Measurements from ENCODE around the gene EPDR1.

DNA sequence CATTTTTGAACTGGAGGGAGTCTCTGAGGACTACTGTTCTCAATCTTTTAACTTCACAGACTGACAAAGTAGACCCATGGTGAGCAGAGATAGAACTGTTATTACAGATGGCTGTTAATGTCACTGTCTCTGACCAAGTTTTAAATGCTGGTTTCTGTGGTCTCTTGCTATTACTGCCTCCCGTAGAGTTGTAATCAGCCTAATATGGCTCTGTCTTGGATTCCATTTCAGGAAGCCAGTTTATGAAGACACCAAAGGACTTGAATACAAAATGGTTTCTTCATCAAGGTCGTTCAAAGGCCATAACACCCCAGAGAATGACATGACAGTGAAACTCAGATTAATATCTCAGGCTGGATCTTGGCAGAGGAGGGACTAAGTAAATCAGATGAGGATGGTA is 7.7 kb upstream of the EPDR1 start:
- TF ChIP-seq, protein P1, sequence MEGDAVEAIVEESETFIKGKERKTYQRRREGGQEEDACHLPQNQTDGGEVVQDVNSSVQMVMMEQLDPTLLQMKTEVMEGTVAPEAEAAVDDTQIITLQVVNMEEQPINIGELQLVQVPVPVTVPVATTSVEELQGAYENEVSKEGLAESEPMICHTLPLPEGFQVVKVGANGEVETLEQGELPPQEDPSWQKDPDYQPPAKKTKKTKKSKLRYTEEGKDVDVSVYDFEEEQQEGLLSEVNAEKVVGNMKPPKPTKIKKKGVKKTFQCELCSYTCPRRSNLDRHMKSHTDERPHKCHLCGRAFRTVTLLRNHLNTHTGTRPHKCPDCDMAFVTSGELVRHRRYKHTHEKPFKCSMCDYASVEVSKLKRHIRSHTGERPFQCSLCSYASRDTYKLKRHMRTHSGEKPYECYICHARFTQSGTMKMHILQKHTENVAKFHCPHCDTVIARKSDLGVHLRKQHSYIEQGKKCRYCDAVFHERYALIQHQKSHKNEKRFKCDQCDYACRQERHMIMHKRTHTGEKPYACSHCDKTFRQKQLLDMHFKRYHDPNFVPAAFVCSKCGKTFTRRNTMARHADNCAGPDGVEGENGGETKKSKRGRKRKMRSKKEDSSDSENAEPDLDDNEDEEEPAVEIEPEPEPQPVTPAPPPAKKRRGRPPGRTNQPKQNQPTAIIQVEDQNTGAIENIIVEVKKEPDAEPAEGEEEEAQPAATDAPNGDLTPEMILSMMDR (IDR thresholded peaks at IDR 0.05), result no peak
- TF ChIP-seq POLR2AphosphoS5 (IDR thresholded peaks at IDR 0.05), result no peak
- no peak for TF ChIP-seq POLR2A (IDR thresholded peaks at IDR 0.05)
